ENCODE measurements around the gene CLK3. TPM values are rescaled to one million over a fixed set of nuclear protein-coding genes. Genes with fewer than 3 reads are reported as not detected.

CLK3 gene
- total RNA-seq, 2 experiments from 2014 or later, result 130 to 175 TPM

GRCh38 chr15:74621546-74621920 is 5.9 kb downstream of the CLK3 start:
- ATAC-seq (no peak), DNase-seq (no peak)
- Mint-ChIP-seq H3K4me3 (no peak overlapping the region), H3K27me3 (no peaks in the 10 kb centered on the region), H3K36me3 (ENCODE audit: low read depth) (peaks cover 71% of the 10 kb centered on the region), H3K9me3 (ENCODE audit: low read depth) (no peaks in the 10 kb centered on the region), H3K4me1 (peaks cover 49% of the 10 kb centered on the region), H3K27ac (no peak overlapping the region)
- intact Hi-C loops (cut with DNase I, micrococcal nuclease), result loop anchor here in 1 of 2 experiments (1.0 kb wide), 2 partner anchors 148 to 247 kb away; no protein-coding TSS in a partner anchor
- POLR2A ChIA-PET, result no interaction called here
- CTCF ChIA-PET, result interaction anchor here (0.5 to 13.6 kb wide), 29 partner anchors 11 to 328 kb away, joined by 3 to 170 read pairs (median 4); no protein-coding TSS in a partner anchor

- peaks cover 71% of the 10 kb centered on the region for H3K36me3 Mint-ChIP-seq (ENCODE audit: low read depth)
- DNase-seq (no peak), ATAC-seq (no peak)
- no peak overlapping the region for H3K4me3 Mint-ChIP-seq
- CTCF ChIA-PET, result interaction anchor here (0.6 to 13.6 kb wide), 24 partner anchors 11 to 280 kb away, joined by 3 to 170 read pairs (median 4); no protein-coding TSS in a partner anchor
- peaks cover 45% of the 10 kb centered on the region for H3K4me1 Mint-ChIP-seq
- POLR2A ChIA-PET, result interaction anchor here (0.7 kb wide), 1 partner anchor 226 kb away, joined by 4 read pairs; no protein-coding TSS in a partner anchor
- no peaks in the 10 kb centered on the region for H3K9me3 Mint-ChIP-seq (ENCODE audit: low read depth)
- H3K27me3 Mint-ChIP-seq, result no peaks in the 10 kb centered on the region
- intact Hi-C loops (cut with DNase I, micrococcal nuclease), result loop anchor here in 1 of 2 experiments (1.0 kb wide), 2 partner anchors 147 to 248 kb away; no protein-coding TSS in a partner anchor
- H3K27ac Mint-ChIP-seq, result no peak overlapping the region
Observed at GRCh38 chr15:74621936-74622335, 6.3 kb downstream of the CLK3 start.

GRCh38 chr15:74622758-74623157 is 7.1 kb downstream of the CLK3 start:
- Mint-ChIP-seq H3K36me3 (ENCODE audit: low read depth) (peaks cover 68% of the 10 kb centered on the region), H3K4me1 (peaks cover 37% of the 10 kb centered on the region), H3K27me3 (no peaks in the 10 kb centered on the region), H3K4me3 (no peak overlapping the region), H3K27ac (no peak overlapping the region), H3K9me3 (ENCODE audit: low read depth) (no peaks in the 10 kb centered on the region)
- intact Hi-C loops (cut with DNase I, micrococcal nuclease), result no loop called here
- no peak for ATAC-seq
- POLR2A ChIA-PET, result interaction anchor here (0.7 kb wide), 3 partner anchors 192 to 238 kb away, joined by 3 to 4 read pairs (median 3); no protein-coding TSS in a partner anchor
- CTCF ChIA-PET, result interaction anchor here (0.7 to 13.6 kb wide), 9 partner anchors 11 to 279 kb away, joined by 3 to 170 read pairs (median 3); no protein-coding TSS in a partner anchor
- no peak for DNase-seq

GRCh38 chr15:74624020-74624602 is 8.5 kb downstream of the CLK3 start:
- intact Hi-C loops (cut with DNase I, micrococcal nuclease), result no loop called here
- no peaks in the 10 kb centered on the region for H3K27me3 Mint-ChIP-seq
- CTCF ChIA-PET, result interaction anchor here (0.6 to 13.6 kb wide), 4 partner anchors 10 to 829 kb away, joined by 3 to 170 read pairs (median 31); no protein-coding TSS in a partner anchor
- DNase-seq (no peak), ATAC-seq (no peak)
- no peaks in the 10 kb centered on the region for H3K9me3 Mint-ChIP-seq (ENCODE audit: low read depth)
- no peak overlapping the region for H3K4me3 Mint-ChIP-seq
- peaks cover 23% of the 10 kb centered on the region for H3K4me1 Mint-ChIP-seq
- peaks cover 76% of the 10 kb centered on the region for H3K36me3 Mint-ChIP-seq (ENCODE audit: low read depth)
- POLR2A ChIA-PET, result no interaction called here
- H3K27ac Mint-ChIP-seq, result no peak overlapping the region

- POLR2A ChIA-PET, result no interaction called here
- Mint-ChIP-seq H3K27me3 (no peaks in the 10 kb centered on the region), H3K27ac (no peak overlapping the region), H3K4me3 (no peak overlapping the region), H3K4me1 (peaks cover 14% of the 10 kb centered on the region), H3K9me3 (ENCODE audit: low read depth) (no peaks in the 10 kb centered on the region), H3K36me3 (ENCODE audit: low read depth) (peaks cover 66% of the 10 kb centered on the region)
- intact Hi-C loops (cut with DNase I, micrococcal nuclease), result no loop called here
- no peak for ATAC-seq
- CTCF ChIA-PET, result interaction anchor here (0.9 to 13.6 kb wide), 4 partner anchors 8 to 146 kb away, joined by 3 to 170 read pairs (median 8); no protein-coding TSS in a partner anchor
- no peak for DNase-seq
Observed at GRCh38 chr15:74625693-74626092, 10.1 kb downstream of the CLK3 start.

- intact Hi-C loops (cut with DNase I, micrococcal nuclease), result no loop called here
- CTCF ChIA-PET, result interaction anchor here (0.6 to 13.6 kb wide), 7 partner anchors 8 to 262 kb away, joined by 3 to 170 read pairs (median 3); no protein-coding TSS in a partner anchor
- ATAC-seq, result no peak
- Mint-ChIP-seq H3K9me3 (ENCODE audit: low read depth) (no peaks in the 10 kb centered on the region), H3K27me3 (no peaks in the 10 kb centered on the region), H3K4me3 (no peak overlapping the region), H3K36me3 (ENCODE audit: low read depth) (peaks cover 60% of the 10 kb centered on the region), H3K4me1 (peaks cover 7% of the 10 kb centered on the region), H3K27ac (no peak overlapping the region)
- POLR2A ChIA-PET, result interaction anchor here (0.6 to 0.9 kb wide), 2 partner anchors 120 to 274 kb away, joined by 3 to 9 read pairs; no protein-coding TSS in a partner anchor
- DNase-seq, result no peak
Observed at GRCh38 chr15:74626336-74626735, 10.7 kb downstream of the CLK3 start.

- no peak for ATAC-seq
- no peaks in the 10 kb centered on the region for H3K9me3 Mint-ChIP-seq (ENCODE audit: low read depth)
- intact Hi-C loops (cut with DNase I, micrococcal nuclease), result no loop called here
- H3K27ac Mint-ChIP-seq, result peak overlapping the region; percentile 6
- DNase-seq, result no peak
- ChIA-PET POLR2A (interaction anchor here (0.6 to 0.9 kb wide), 2 partner anchors 119 to 275 kb away, joined by 3 to 9 read pairs; no protein-coding TSS in a partner anchor), CTCF (interaction anchor here (0.6 to 13.6 kb wide), 5 partner anchors 7 to 261 kb away, joined by 3 to 170 read pairs (median 3); no protein-coding TSS in a partner anchor)
- H3K36me3 Mint-ChIP-seq (ENCODE audit: low read depth), result peaks cover 55% of the 10 kb centered on the region
- peaks cover 6% of the 10 kb centered on the region for H3K4me1 Mint-ChIP-seq
- H3K4me3 Mint-ChIP-seq, result no peak overlapping the region
- H3K27me3 Mint-ChIP-seq, result no peaks in the 10 kb centered on the region
Observed at GRCh38 chr15:74626752-74627692, 11.4 kb downstream of the CLK3 start.

- CTCF ChIA-PET, result interaction anchor here (1.5 to 21.2 kb wide), 4 partner anchors 6 to 147 kb away, joined by 3 to 458 read pairs (median 91); partner anchors contain the start of gene CSK
- Mint-ChIP-seq H3K4me3 (no peak overlapping the region), H3K36me3 (ENCODE audit: low read depth) (peaks cover 47% of the 10 kb centered on the region), H3K27ac (peak overlapping the region; percentile 6), H3K9me3 (ENCODE audit: low read depth) (no peaks in the 10 kb centered on the region), H3K4me1 (peaks cover 6% of the 10 kb centered on the region), H3K27me3 (no peaks in the 10 kb centered on the region)
- ATAC-seq, result no peak
- POLR2A ChIA-PET, result interaction anchor here (1.0 kb wide), 1 partner anchor 143 kb away, joined by 3 read pairs; no protein-coding TSS in a partner anchor
- intact Hi-C loops (cut with DNase I, micrococcal nuclease), result no loop called here
- no peak for DNase-seq
Observed at GRCh38 chr15:74627766-74628165, 12.1 kb downstream of the CLK3 start.

GRCh38 chr15:74628199-74628598 is 12.6 kb downstream of the CLK3 start:
- intact Hi-C loops (cut with DNase I, micrococcal nuclease), result no loop called here
- no peaks in the 10 kb centered on the region for H3K9me3 Mint-ChIP-seq (ENCODE audit: low read depth)
- ChIA-PET POLR2A (interaction anchor here (1.0 kb wide), 1 partner anchor 143 kb away, joined by 3 read pairs; no protein-coding TSS in a partner anchor), CTCF (interaction anchor here (1.0 to 21.2 kb wide), 4 partner anchors 6 to 159 kb away, joined by 4 to 458 read pairs (median 170); partner anchors contain the start of genes CLK3 and CSK)
- no peaks in the 10 kb centered on the region for H3K27me3 Mint-ChIP-seq
- DNase-seq, result no peak
- peaks cover 5% of the 10 kb centered on the region for H3K4me1 Mint-ChIP-seq
- no peak overlapping the region for H3K4me3 Mint-ChIP-seq
- H3K36me3 Mint-ChIP-seq (ENCODE audit: low read depth), result peaks cover 44% of the 10 kb centered on the region
- H3K27ac Mint-ChIP-seq, result no peak overlapping the region
- ATAC-seq, result no peak

GRCh38 chr15:74628949-74629348 is 13.3 kb downstream of the CLK3 start:
- Mint-ChIP-seq H3K27ac (no peak overlapping the region), H3K4me3 (no peak overlapping the region), H3K36me3 (ENCODE audit: low read depth) (peaks cover 40% of the 10 kb centered on the region), H3K4me1 (peaks cover 5% of the 10 kb centered on the region), H3K27me3 (no peaks in the 10 kb centered on the region), H3K9me3 (ENCODE audit: low read depth) (no peaks in the 10 kb centered on the region)
- DNase-seq, result no peak
- CTCF ChIA-PET, result interaction anchor here (1.0 to 21.2 kb wide), 4 partner anchors 5 to 159 kb away, joined by 4 to 458 read pairs (median 170); partner anchors contain the start of genes CLK3 and CSK
- POLR2A ChIA-PET, result no interaction called here
- ATAC-seq, result no peak
- intact Hi-C loops (cut with DNase I, micrococcal nuclease), result no loop called here

All from activated CD4-positive, alpha-beta T cell treated with anti-CD3 and anti-CD28 coated beads for 36 hours (primary cell).